ENCODE measurements around the gene TMEM266. TPM values are rescaled to one million over a fixed set of nuclear protein-coding genes. Genes with fewer than 3 reads are reported as not detected.

The TMEM266 gene
- total RNA-seq, 2 experiments from 2014 or later: not detected

GRCh38 chr15:76099388-76099787 lies 39.6 kb downstream of the TMEM266 start:
- H3K36me3 ChIP-seq (ENCODE audit: insufficient read depth, low read length): no peaks in the 10 kb centered on the region
- no peaks in the 10 kb centered on the region for H3K36me3 Mint-ChIP-seq (ENCODE audit: low read depth)
- H3K27me3 Mint-ChIP-seq: peaks cover 65% of the 10 kb centered on the region
- DNase-seq (no peak), ATAC-seq (ENCODE audit: poor library complexity) (no peak)
- no peaks in the 10 kb centered on the region for H3K9me3 ChIP-seq (ENCODE audit: control insufficient read depth in 1 of 2, insufficient read depth in 1 of 2, low read length in 2 of 2)
- H3K27ac Mint-ChIP-seq: no peak overlapping the region
- TF ChIP-seq CTCF (IDR thresholded peaks at IDR 0.05): no peak
- intact Hi-C loops (cut with DNase I, micrococcal nuclease): no loop called here
- ChIA-PET CTCF (no interaction called here), POLR2A (no interaction called here)
- H3K4me3 Mint-ChIP-seq: no peak overlapping the region
- no peaks in the 10 kb centered on the region for H3K9me3 Mint-ChIP-seq
- no peaks in the 10 kb centered on the region for H3K4me1 Mint-ChIP-seq (ENCODE audit: low read depth)
- no peak overlapping the region for H3K4me3 ChIP-seq (ENCODE audit: low read length)
- H3K4me1 ChIP-seq (ENCODE audit: insufficient read depth, low read length): no peaks in the 10 kb centered on the region
- H3K27ac ChIP-seq (ENCODE audit: low read depth in 1 of 2, low read length in 2 of 2): no peak overlapping the region
- H3K27me3 ChIP-seq (ENCODE audit: control insufficient read depth in 1 of 2, insufficient read depth in 2 of 2, low read length in 2 of 2): peaks cover 21 to 25% of the 10 kb centered on the region in 2 experiments

- H3K27me3 Mint-ChIP-seq: peaks cover 60% of the 10 kb centered on the region
- CTCF ChIA-PET: no interaction called here
Observed at GRCh38 chr15:76100361-76100760, 40.6 kb downstream of the TMEM266 start.

GRCh38 chr15:76101655-76102054 lies 41.9 kb downstream of the TMEM266 start:
- ATAC-seq (ENCODE audit: poor library complexity): no peak

More at GRCh38 chr15:76100361-76100760, 40.6 kb downstream of the TMEM266 start:
- intact Hi-C loops (cut with DNase I, micrococcal nuclease): no loop called here
- Mint-ChIP-seq H3K9me3 (no peaks in the 10 kb centered on the region), H3K4me1 (ENCODE audit: low read depth) (no peaks in the 10 kb centered on the region), H3K4me3 (no peak overlapping the region), H3K27ac (no peak overlapping the region), H3K36me3 (ENCODE audit: low read depth) (no peaks in the 10 kb centered on the region)
- ATAC-seq (ENCODE audit: poor library complexity) (no peak), DNase-seq (no peak)
- TF ChIP-seq CTCF (IDR thresholded peaks at IDR 0.05): no peak
- H3K36me3 ChIP-seq (ENCODE audit: insufficient read depth, low read length): no peaks in the 10 kb centered on the region
- H3K27ac ChIP-seq (ENCODE audit: low read depth in 1 of 2, low read length in 2 of 2): no peak overlapping the region
- H3K9me3 ChIP-seq (ENCODE audit: control insufficient read depth in 1 of 2, insufficient read depth in 1 of 2, low read length in 2 of 2): no peaks in the 10 kb centered on the region
- POLR2A ChIA-PET: no interaction called here
- peaks cover 21 to 25% of the 10 kb centered on the region in 2 experiments for H3K27me3 ChIP-seq (ENCODE audit: control insufficient read depth in 1 of 2, insufficient read depth in 2 of 2, low read length in 2 of 2)
- H3K4me3 ChIP-seq (ENCODE audit: low read length): no peak overlapping the region
- H3K4me1 ChIP-seq (ENCODE audit: insufficient read depth, low read length): no peaks in the 10 kb centered on the region

More at GRCh38 chr15:76101655-76102054, 41.9 kb downstream of the TMEM266 start:
- no peak for DNase-seq
- Mint-ChIP-seq H3K36me3 (ENCODE audit: low read depth) (no peaks in the 10 kb centered on the region), H3K4me1 (ENCODE audit: low read depth) (no peaks in the 10 kb centered on the region), H3K27me3 (peaks cover 52% of the 10 kb centered on the region), H3K9me3 (no peaks in the 10 kb centered on the region), H3K27ac (no peak overlapping the region), H3K4me3 (no peak overlapping the region)
- intact Hi-C loops (cut with DNase I, micrococcal nuclease): no loop called here
- no peak for TF ChIP-seq CTCF (IDR thresholded peaks at IDR 0.05)
- no peak overlapping the region for H3K27ac ChIP-seq (ENCODE audit: low read depth in 1 of 2, low read length in 2 of 2)
- H3K36me3 ChIP-seq (ENCODE audit: insufficient read depth, low read length): no peaks in the 10 kb centered on the region
- CTCF ChIA-PET: no interaction called here
- POLR2A ChIA-PET: no interaction called here
- no peak overlapping the region for H3K4me3 ChIP-seq (ENCODE audit: low read length)
- peaks cover 21 to 25% of the 10 kb centered on the region in 2 experiments for H3K27me3 ChIP-seq (ENCODE audit: control insufficient read depth in 1 of 2, insufficient read depth in 2 of 2, low read length in 2 of 2)
- H3K9me3 ChIP-seq (ENCODE audit: control insufficient read depth in 1 of 2, insufficient read depth in 1 of 2, low read length in 2 of 2): no peaks in the 10 kb centered on the region
- H3K4me1 ChIP-seq (ENCODE audit: insufficient read depth, low read length): no peaks in the 10 kb centered on the region

Data from CD4-positive, alpha-beta T cell (primary cell).